ENCODE measurements around the gene SYNGR2.

DNA sequence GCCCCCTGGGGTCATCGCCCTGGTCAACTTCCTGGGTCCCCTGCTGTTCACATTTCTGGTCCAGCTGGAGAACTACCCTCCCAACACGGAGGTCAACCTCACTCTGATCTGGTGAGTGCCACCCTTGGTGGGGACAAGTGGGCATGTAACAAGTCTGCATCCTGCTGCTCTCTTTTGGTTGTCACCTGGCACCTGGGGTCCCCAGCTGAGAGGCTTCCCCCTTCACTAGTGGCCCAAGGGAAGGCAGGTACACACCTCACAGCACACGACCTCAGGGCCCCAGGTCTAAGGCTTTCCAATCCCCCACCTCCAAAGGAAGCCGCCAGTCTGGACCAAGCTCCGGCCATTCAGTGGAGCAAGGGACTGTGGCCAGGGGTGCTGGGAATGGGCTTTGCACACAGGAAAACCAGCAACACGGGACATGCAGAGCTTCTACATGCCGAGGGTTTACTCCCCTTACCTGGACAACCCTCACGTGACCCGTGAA lies 33.4 kb upstream of the SYNGR2 start:
- no peak for TF ChIP-seq POLR2A (IDR thresholded peaks at IDR 0.05; ENCODE audit: low read length)
- TF ChIP-seq GATA1 (IDR thresholded peaks at IDR 0.05; ENCODE audit: low read depth, low read length), result no peak
